Thyroid gland (tissue), 4 donors: ENCODE results near the gene ACSBG1. TPM values are rescaled to one million over a fixed set of nuclear protein-coding genes. Genes with fewer than 3 reads are reported as not detected.

Experiments
- DNase-seq, 2 donors: peaks; one replicate each; pipeline ENCODE4 v3.0.0-alpha.2; 2019
- H3K27ac ChIP-seq, 3 donors: fragments of 200-600 bp; sonication (generic); 1 replicate in 2 of 3; 2 replicates in 1 of 3; pipeline ENCODE4 v1.5.1; 2016 to 2019; ENCODE audit warnings: mild to moderate bottlenecking in 1 of 3, moderate library complexity in 1 of 3
- H3K27me3 ChIP-seq: fragments of 200-600 bp; sonication (generic); one replicate; pipeline ENCODE4 v1.5.1; 2019
- H3K36me3 ChIP-seq, 2 donors: fragments of 200-600 bp; sonication (generic); one replicate each; pipeline ENCODE4 v1.5.1; 2016 to 2019
- H3K4me1 ChIP-seq, 2 donors: fragments of 200-600 bp; sonication (generic); one replicate each; pipeline ENCODE4 v1.5.1; 2017 to 2019
- H3K4me3 ChIP-seq, 3 donors: fragments of 200-600 bp; sonication (generic); replicated peaks in 1 of 3; 1 replicate in 2 of 3; 2 replicates in 1 of 3; pipeline ENCODE4 v1.5.1; 2016; ENCODE audit warnings: mild to moderate bottlenecking in 1 of 3
- H3K9me3 ChIP-seq: fragments of 200-600 bp; sonication (generic); one replicate; pipeline ENCODE4 v1.5.1; 2017
- CTCF ChIP-seq, 6 experiments: fragments of 200-600 bp in 3 of 6; fragments of 450-650 bp in 3 of 6; sonication (generic) in 3 of 6; IDR thresholded peaks; one replicate each; pipeline ENCODE4 v1.5.1; 2016 to 2019; ENCODE audit warnings: antibody characterized with exemption in 6 of 6, mild to moderate bottlenecking in 2 of 6, inconsistent platforms in 1 of 6, moderate library complexity in 1 of 6
- POLR2A ChIP-seq, 2 donors: fragments of 450-650 bp; IDR thresholded peaks; one replicate each; pipeline ENCODE4 v1.6.1; 2017; ENCODE audit warnings: antibody characterized with exemption in 2 of 2, mild to moderate bottlenecking in 2 of 2, moderate library complexity in 1 of 2
- WGBS, 2 donors: methylation state at CpG; one replicate each; pipeline ENCODE4 v1.1.5; 2017; 5-methylcytosine and 5-hydroxymethylcytosine counted together
- intact Hi-C: fragments of 100-400 bp; cut with DNase I; formaldehyde crosslinking; loops from one replicate; pipeline ENCODE4 v1.15.1; 2023
- total RNA-seq, 4 donors: library from RNA; depleted of rRNA; stranded (reverse); fragments of >200 nt; gene quantifications; one replicate each; pipeline ENCODE4 v1.2.3, GENCODE V29; 2016

The ACSBG1 gene
- total RNA-seq, 4 donors from 2014 or later = not detected

- DNase-seq = peak; percentile 15 to 33
- intact Hi-C loops = no loop called here
- H3K4me3 ChIP-seq = no peak overlapping the region
- no peaks in the 10 kb centered on the region for H3K27me3 ChIP-seq
- WGBS, 2 donors = 76 to 80% methylated on average over 12 to 14 of the region's 17 CpGs
- no peak overlapping the region for H3K27ac ChIP-seq
- peaks cover under 1 to 10% of the 10 kb centered on the region in 2 donors for H3K4me1 ChIP-seq
- H3K9me3 ChIP-seq = no peaks in the 10 kb centered on the region
- H3K36me3 ChIP-seq = no peaks in the 10 kb centered on the region
- TF ChIP-seq POLR2A (IDR thresholded peaks at IDR 0.05) = no peak
- TF ChIP-seq CTCF (IDR thresholded peaks at IDR 0.05) = no peak
These were observed 29.7 kb downstream of the ACSBG1 start for GRCh38 chr15:78204351-78205309.

GRCh38 chr15:78203346-78204225 is 30.8 kb downstream of the ACSBG1 start:
- Histone ChIP-seq H3K4me1 (peaks cover 0 to 4% of the 10 kb centered on the region in 2 donors), H3K27ac (no peak overlapping the region), H3K36me3 (no peaks in the 10 kb centered on the region), H3K9me3 (no peaks in the 10 kb centered on the region), H3K4me3 (no peak overlapping the region), H3K27me3 (no peaks in the 10 kb centered on the region)
- intact Hi-C loops = no loop called here
- TF ChIP-seq CTCF (IDR thresholded peaks at IDR 0.05) = no peak
- TF ChIP-seq POLR2A (IDR thresholded peaks at IDR 0.05) = no peak
- no peak for DNase-seq
- WGBS, 2 donors = 86 to 89% methylated on average over 14 of the region's 14 CpGs

GRCh38 chr15:78201281-78202190 is 32.8 kb downstream of the ACSBG1 start:
- 83 to 96% methylated on average over 5 to 10 of the region's 10 CpGs for WGBS, 2 donors
- Histone ChIP-seq H3K4me3 (no peak overlapping the region), H3K27ac (no peak overlapping the region), H3K36me3 (no peaks in the 10 kb centered on the region), H3K4me1 (peaks cover 0 to 4% of the 10 kb centered on the region in 2 donors), H3K9me3 (no peaks in the 10 kb centered on the region), H3K27me3 (no peaks in the 10 kb centered on the region)
- DNase-seq = no peak
- intact Hi-C loops = no loop called here
- TF ChIP-seq CTCF (IDR thresholded peaks at IDR 0.05) (no peak), POLR2A (IDR thresholded peaks at IDR 0.05) (no peak)

- Histone ChIP-seq H3K36me3 (no peaks in the 10 kb centered on the region), H3K27ac (no peak overlapping the region), H3K27me3 (no peaks in the 10 kb centered on the region), H3K9me3 (no peaks in the 10 kb centered on the region), H3K4me3 (no peak overlapping the region), H3K4me1 (peaks cover 0 to 4% of the 10 kb centered on the region in 2 donors)
- TF ChIP-seq POLR2A (IDR thresholded peaks at IDR 0.05) (no peak), CTCF (IDR thresholded peaks at IDR 0.05) (no peak)
- intact Hi-C loops = no loop called here
- WGBS, 2 donors = 91 to 98% methylated on average over 10 of the region's 10 CpGs
- no peak for DNase-seq
These were observed 34.0 kb downstream of the ACSBG1 start for GRCh38 chr15:78200276-78200930.
